ENCODE results near the gene MYCBP2. TPM values are rescaled to one million over a fixed set of nuclear protein-coding genes. Genes with fewer than 3 reads are reported as not detected.
A peak's percentile ranks its signal among the peaks of the same experiment; 100 is the strongest.

Gene MYCBP2
- total RNA-seq, 5 donors from 2014 or later (not counting 1 experiment from before 2014, with no cell fraction given) = 153 to 214 (median 176) TPM

DNA sequence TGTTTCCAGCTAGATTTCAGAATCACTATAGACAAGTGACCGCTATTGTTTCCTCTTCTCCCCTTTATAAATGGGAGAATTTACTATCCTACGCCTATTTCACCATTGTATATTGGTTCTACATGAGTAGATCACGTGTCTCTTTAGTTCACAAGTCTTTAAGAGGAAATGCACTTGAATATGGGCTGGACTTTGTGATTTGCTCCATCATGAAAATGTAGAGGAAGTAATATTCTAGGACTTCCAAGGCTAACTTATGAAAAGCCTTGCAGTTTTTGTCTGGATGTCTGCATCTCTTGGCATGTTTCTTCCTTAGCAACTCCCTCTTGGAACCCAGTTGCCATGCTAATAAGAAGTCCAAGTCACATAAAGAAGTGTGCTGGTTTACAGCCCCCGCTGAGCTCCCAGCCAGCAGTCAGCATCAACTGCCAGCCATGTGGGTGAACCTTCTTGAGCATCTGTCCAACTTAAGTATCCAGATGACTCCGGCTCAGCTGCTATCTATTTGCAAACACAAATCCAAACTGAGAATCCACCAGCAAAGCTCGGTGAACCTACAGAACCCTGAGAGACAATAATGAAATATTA is 295.1 kb downstream of the MYCBP2 start:
- no peak overlapping the region for H3K4me3 ChIP-seq (ENCODE audit: control insufficient read depth in 1 of 2, extremely low read depth in 1 of 2, low read length in 1 of 2)
- H3K4me1 ChIP-seq (ENCODE audit: control insufficient read depth in 1 of 2, extremely low read depth in 1 of 2, insufficient read depth in 2 of 2, low read length in 2 of 2) = peaks cover 0 to 3% of the 10 kb centered on the region in 2 experiments
- no peaks in the 10 kb centered on the region for H3K27me3 ChIP-seq (replicated peaks in 1 of 2; ENCODE audit: control insufficient read depth in 2 of 2, extremely low read depth in 1 of 2, insufficient read depth in 2 of 2, low read length in 1 of 2)
- Mint-ChIP-seq H3K9me3 (no peaks in the 10 kb centered on the region), H3K4me3 (no peak overlapping the region), H3K27me3 (no peaks in the 10 kb centered on the region), H3K36me3 (no peaks in the 10 kb centered on the region), H3K4me1 (peaks cover 14 to 15% (median 14%) of the 10 kb centered on the region in 3 donors), H3K27ac (no peak overlapping the region)
- no peaks in the 10 kb centered on the region for H3K9me3 ChIP-seq
- DNase-seq = no peak
- no peak for ATAC-seq (replicated peaks in 1 of 4)
- ChIA-PET POLR2A (no interaction called here), CTCF (interaction anchor here in 1 of 2 donors (0.6 kb wide), 1 partner anchor 562 kb away, joined by 5 read pairs; no protein-coding TSS in a partner anchor)
- H3K36me3 ChIP-seq (ENCODE audit: control insufficient read depth in 2 of 2, extremely low read depth in 1 of 2, insufficient read depth in 1 of 2, low read length in 1 of 2) = no peaks in the 10 kb centered on the region
- 94% methylated on average over 1 of the region's 6 CpGs for WGBS (ENCODE audit: insufficient coverage)
- no peak overlapping the region for H3K27ac ChIP-seq (ENCODE audit: low read length)

DNA sequence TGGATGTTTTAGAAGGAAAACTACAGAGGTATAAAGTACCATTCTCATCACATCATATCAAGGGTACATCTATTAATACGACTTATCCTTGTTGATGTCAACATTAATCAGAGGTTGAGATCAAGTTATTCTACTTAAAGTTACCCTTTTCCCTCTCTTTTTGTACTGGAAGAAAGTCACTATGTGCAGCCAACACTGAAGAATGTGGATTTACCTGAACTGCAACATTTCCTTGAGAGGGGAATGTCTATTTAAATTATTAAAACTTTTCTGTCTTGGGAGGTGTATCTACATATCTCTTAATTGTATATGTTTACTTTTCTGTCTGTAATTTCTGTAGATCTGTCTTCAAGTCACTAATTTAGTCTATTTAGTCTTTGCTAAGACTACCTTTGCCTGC is 297.5 kb downstream of the MYCBP2 start:
- DNase-seq = no peak
- Histone ChIP-seq H3K27ac (ENCODE audit: low read length) (no peak overlapping the region), H3K4me1 (ENCODE audit: control insufficient read depth in 1 of 2, extremely low read depth in 1 of 2, insufficient read depth in 2 of 2, low read length in 2 of 2) (peaks cover 9 to 11% of the 10 kb centered on the region in 2 experiments), H3K9me3 (no peaks in the 10 kb centered on the region), H3K4me3 (ENCODE audit: control insufficient read depth in 1 of 2, extremely low read depth in 1 of 2, low read length in 1 of 2) (no peak overlapping the region), H3K36me3 (ENCODE audit: control insufficient read depth in 2 of 2, extremely low read depth in 1 of 2, insufficient read depth in 1 of 2, low read length in 1 of 2) (no peaks in the 10 kb centered on the region), H3K27me3 (replicated peaks in 1 of 2; ENCODE audit: control insufficient read depth in 2 of 2, extremely low read depth in 1 of 2, insufficient read depth in 2 of 2, low read length in 1 of 2) (no peaks in the 10 kb centered on the region)
- no peak for ATAC-seq (replicated peaks in 1 of 4)
- no CpG with 5 or more reads among the region's 1 CpG for WGBS (ENCODE audit: insufficient coverage)
- ChIA-PET POLR2A (no interaction called here), CTCF (no interaction called here)
- H3K27me3 Mint-ChIP-seq = no peaks in the 10 kb centered on the region
- no peaks in the 10 kb centered on the region for H3K9me3 Mint-ChIP-seq
- H3K36me3 Mint-ChIP-seq = peaks cover 3% of the 10 kb centered on the region
- H3K4me1 Mint-ChIP-seq = peaks cover 27 to 34% (median 31%) of the 10 kb centered on the region in 3 donors
- no peak overlapping the region for H3K27ac Mint-ChIP-seq
- H3K4me3 Mint-ChIP-seq = no peak overlapping the region

DNA sequence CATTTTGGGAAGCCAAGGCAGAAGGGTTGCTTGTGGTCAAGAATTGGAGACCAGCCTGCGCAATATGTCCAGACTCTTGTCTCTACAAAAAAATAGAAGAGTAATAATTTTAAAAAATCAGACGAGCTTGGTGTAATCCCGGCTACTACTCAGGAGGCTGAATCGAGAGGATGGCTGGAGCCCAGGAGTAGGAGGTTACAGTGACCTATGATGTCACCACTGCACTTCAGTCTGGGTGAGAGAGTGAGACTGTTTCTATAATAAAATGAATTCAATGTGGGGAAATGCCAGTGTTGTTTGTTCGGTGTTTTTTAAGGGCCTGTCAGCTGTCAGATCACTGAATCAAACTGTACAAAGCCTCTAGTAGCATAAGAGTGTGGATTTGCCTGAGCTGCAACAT is 298.7 kb downstream of the MYCBP2 start:
- 88% methylated on average over 4 of the region's 5 CpGs for WGBS (ENCODE audit: insufficient coverage)
- no peak overlapping the region for H3K27ac ChIP-seq (ENCODE audit: low read length)
- peaks cover 40 to 46% (median 42%) of the 10 kb centered on the region in 3 donors for H3K4me1 Mint-ChIP-seq

DNA sequence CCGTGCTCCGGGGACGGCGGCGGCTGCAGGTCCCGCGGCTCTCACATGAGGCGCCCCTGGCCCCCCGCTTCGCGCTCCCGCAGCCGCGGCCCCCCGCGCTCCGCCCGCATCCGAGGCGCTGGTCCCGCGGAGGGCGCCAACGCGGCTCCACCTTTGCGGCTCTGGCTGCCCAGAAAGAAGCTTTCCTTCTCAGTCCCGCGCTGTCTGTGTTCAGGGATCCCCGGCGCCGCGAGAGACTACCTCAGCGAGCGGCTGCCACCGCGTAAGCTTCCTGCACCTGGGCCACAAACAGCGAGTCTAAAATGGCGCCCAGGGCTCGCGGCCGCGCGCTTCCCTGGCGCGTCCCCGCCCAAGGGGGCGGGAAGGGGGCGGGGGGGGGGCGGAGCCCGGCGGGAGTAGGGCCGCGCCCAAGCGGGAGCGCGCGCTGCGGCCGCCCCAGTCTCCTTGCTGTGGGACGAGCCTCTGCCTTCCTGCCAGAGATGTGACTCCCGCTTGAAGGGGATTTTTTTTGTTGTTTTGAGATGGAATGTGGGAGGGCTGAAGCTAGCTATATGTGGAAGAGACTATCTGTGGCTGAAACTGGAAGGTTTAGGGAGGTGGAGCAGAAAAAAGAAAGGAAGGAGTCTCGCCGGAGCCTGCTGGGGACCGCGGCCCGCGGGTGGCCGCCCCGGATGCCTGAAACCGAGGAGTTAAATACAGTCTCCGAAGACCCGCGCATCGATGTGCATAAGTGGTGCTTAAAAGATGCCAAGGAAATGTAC is 299.9 kb downstream of the MYCBP2 start, which contains the start of gene FBXL3:
Gene FBXL3 (minus strand): TSS at position 299 of the 761 bp plus-strand sequence. CDS start 5,299 bp downstream, outside the sequence.
- peaks cover 51 to 58% (median 54%) of the 10 kb centered on the region in 3 donors for H3K4me1 Mint-ChIP-seq
- peaks cover 0 to 4% of the 10 kb centered on the region in 2 donors for H3K36me3 ChIP-seq (ENCODE audit: control insufficient read depth in 2 of 2, extremely low read depth in 1 of 2, insufficient read depth in 1 of 2, low read length in 1 of 2)
- no peaks in the 10 kb centered on the region for H3K27me3 Mint-ChIP-seq
- H3K9me3 ChIP-seq = no peaks in the 10 kb centered on the region
- H3K27ac ChIP-seq (ENCODE audit: low read length) = peak within 1 kb of the TSS; percentile 87
- H3K9me3 Mint-ChIP-seq = no peaks in the 10 kb centered on the region
- peaks cover 8% of the 10 kb centered on the region for H3K36me3 Mint-ChIP-seq
- peaks cover 20 to 26% of the 10 kb centered on the region in 2 experiments for H3K4me1 ChIP-seq (ENCODE audit: control insufficient read depth in 1 of 2, extremely low read depth in 1 of 2, insufficient read depth in 2 of 2, low read length in 2 of 2)
- CTCF ChIA-PET = interaction anchor here in 1 of 2 donors (0.6 to 1.6 kb wide), 4 partner anchors 10 to 451 kb away, joined by 4 to 9 read pairs (median 6); no protein-coding TSS in a partner anchor
- peak within 1 kb of the TSS; percentile 59 to 80 for H3K4me3 ChIP-seq (ENCODE audit: control insufficient read depth in 1 of 2, extremely low read depth in 1 of 2, low read length in 1 of 2)
- POLR2A ChIA-PET = interaction anchor here (0.6 to 3.2 kb wide), 11 partner anchors 13 to 1486 kb away, joined by 3 to 48 read pairs (median 4); partner anchors contain the start of gene CLN5 (in 1 of the 2)
- DNase-seq (peak; percentile 72 to 91 (median 80)), ATAC-seq (replicated peaks in 1 of 4) (peak; percentile 71 to 78 (median 74))
- H3K27me3 ChIP-seq (replicated peaks in 1 of 2; ENCODE audit: control insufficient read depth in 2 of 2, extremely low read depth in 1 of 2, insufficient read depth in 2 of 2, low read length in 1 of 2) = no peaks in the 10 kb centered on the region
- under 1% methylated on average over 59 of the region's 74 CpGs for WGBS (ENCODE audit: insufficient coverage)
- peak within 1 kb of the TSS; percentile 95 to 98 for H3K27ac Mint-ChIP-seq
- H3K4me3 Mint-ChIP-seq = peak within 1 kb of the TSS; percentile 97 to 99 (median 97)

More for the DNA sequence above, 298.7 kb downstream of the MYCBP2 start:
- CTCF ChIA-PET = no interaction called here
- Histone ChIP-seq H3K4me1 (ENCODE audit: control insufficient read depth in 1 of 2, extremely low read depth in 1 of 2, insufficient read depth in 2 of 2, low read length in 2 of 2) (peaks cover 9 to 18% of the 10 kb centered on the region in 2 experiments), H3K27me3 (replicated peaks in 1 of 2; ENCODE audit: control insufficient read depth in 2 of 2, extremely low read depth in 1 of 2, insufficient read depth in 2 of 2, low read length in 1 of 2) (no peaks in the 10 kb centered on the region), H3K4me3 (ENCODE audit: control insufficient read depth in 1 of 2, extremely low read depth in 1 of 2, low read length in 1 of 2) (no peak overlapping the region), H3K9me3 (no peaks in the 10 kb centered on the region), H3K36me3 (ENCODE audit: control insufficient read depth in 2 of 2, extremely low read depth in 1 of 2, insufficient read depth in 1 of 2, low read length in 1 of 2) (no peaks in the 10 kb centered on the region)
- H3K27ac Mint-ChIP-seq = peak overlapping the region in 1 of 2 donors; percentile 37
- DNase-seq = no peak
- no peak for ATAC-seq (replicated peaks in 1 of 4)
- H3K9me3 Mint-ChIP-seq = no peaks in the 10 kb centered on the region
- H3K36me3 Mint-ChIP-seq = peaks cover 3% of the 10 kb centered on the region
- no peaks in the 10 kb centered on the region for H3K27me3 Mint-ChIP-seq
- peak overlapping the region; percentile 95 to 99 (median 97) for H3K4me3 Mint-ChIP-seq
- POLR2A ChIA-PET = interaction anchor here in 1 of 2 donors (0.5 kb wide), 1 partner anchor 10 kb away, joined by 3 read pairs; no protein-coding TSS in a partner anchor

DNA sequence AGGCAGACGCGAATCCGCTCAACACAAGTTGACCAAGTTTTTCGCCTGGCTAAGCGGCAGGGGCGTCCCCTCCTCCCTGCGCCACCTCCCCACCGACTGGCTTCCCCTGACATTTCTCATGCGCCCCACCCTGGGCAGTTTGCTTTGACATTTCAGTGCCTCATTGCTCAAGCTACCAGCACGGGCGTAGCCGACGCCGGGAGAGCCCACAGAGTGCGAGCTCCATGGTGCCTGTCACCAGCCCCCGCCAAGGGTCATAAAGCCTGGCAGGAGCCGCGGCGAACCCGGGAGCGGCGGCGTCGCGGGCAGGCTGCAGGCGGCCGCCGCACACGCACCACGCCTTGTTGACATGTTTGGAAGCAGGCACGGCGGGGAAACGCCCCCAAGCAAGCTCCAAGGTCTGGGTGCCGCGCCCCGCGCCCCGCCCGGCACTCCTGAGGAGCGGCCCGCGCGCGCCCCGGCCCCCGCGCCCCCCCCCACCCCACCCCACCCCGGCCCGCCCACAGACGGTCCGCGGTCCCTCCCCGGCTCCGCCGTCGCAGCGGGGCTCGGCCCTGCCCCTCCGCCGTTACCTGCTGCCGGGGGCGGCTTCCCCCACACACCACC is 300.5 kb downstream of the MYCBP2 start:
- Mint-ChIP-seq H3K4me1 (peaks cover 58 to 63% (median 61%) of the 10 kb centered on the region in 3 donors), H3K4me3 (peak overlapping the region; percentile 97 to 99 (median 97)), H3K27ac (peak overlapping the region; percentile 90 to 95), H3K27me3 (no peaks in the 10 kb centered on the region), H3K36me3 (peaks cover 11% of the 10 kb centered on the region), H3K9me3 (no peaks in the 10 kb centered on the region)
- ATAC-seq (replicated peaks in 1 of 4) (peak; percentile 70 to 74 (median 71)), DNase-seq (peak; percentile 53 to 82 (median 73))
- Histone ChIP-seq H3K27ac (ENCODE audit: low read length) (peak overlapping the region; percentile 87), H3K4me1 (ENCODE audit: control insufficient read depth in 1 of 2, extremely low read depth in 1 of 2, insufficient read depth in 2 of 2, low read length in 2 of 2) (peaks cover 20 to 32% of the 10 kb centered on the region in 2 experiments), H3K36me3 (ENCODE audit: control insufficient read depth in 2 of 2, extremely low read depth in 1 of 2, insufficient read depth in 1 of 2, low read length in 1 of 2) (peaks cover 0 to 7% of the 10 kb centered on the region in 2 donors), H3K27me3 (replicated peaks in 1 of 2; ENCODE audit: control insufficient read depth in 2 of 2, extremely low read depth in 1 of 2, insufficient read depth in 2 of 2, low read length in 1 of 2) (no peaks in the 10 kb centered on the region), H3K9me3 (no peaks in the 10 kb centered on the region), H3K4me3 (ENCODE audit: control insufficient read depth in 1 of 2, extremely low read depth in 1 of 2, low read length in 1 of 2) (peak overlapping the region; percentile 59 to 80)
- ChIA-PET CTCF (interaction anchor here (0.6 to 1.6 kb wide), 6 partner anchors 10 to 452 kb away, joined by 4 to 9 read pairs (median 6); no protein-coding TSS in a partner anchor), POLR2A (interaction anchor here (0.6 to 3.2 kb wide), 12 partner anchors 10 to 1485 kb away, joined by 3 to 48 read pairs (median 4); partner anchors contain the start of gene CLN5 (in 1 of the 2))
- 0% methylated on average over 33 of the region's 62 CpGs for WGBS (ENCODE audit: insufficient coverage)

DNA sequence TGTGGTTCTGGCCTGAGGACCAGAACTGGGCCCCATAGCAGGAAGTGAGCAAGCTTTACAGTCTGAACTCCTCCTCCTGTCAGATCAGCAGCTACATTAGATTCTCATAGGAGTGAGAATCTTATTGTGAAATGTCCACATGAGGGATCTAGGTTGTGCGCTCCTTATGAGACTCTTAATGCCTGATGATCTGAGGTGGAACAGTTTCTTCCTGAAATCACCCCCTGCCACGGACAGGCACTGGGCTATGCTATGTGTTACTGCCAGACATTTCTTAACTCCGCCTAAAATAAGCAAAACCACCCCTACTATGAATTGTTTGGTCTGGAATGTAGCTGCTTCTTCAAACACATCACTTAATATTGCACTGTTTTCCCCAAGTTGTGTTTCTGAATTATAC is 304.6 kb downstream of the MYCBP2 start:
- CTCF ChIA-PET = interaction anchor here in 1 of 2 donors (1.0 kb wide), 1 partner anchor 8 kb away, joined by 4 read pairs; no protein-coding TSS in a partner anchor
- DNase-seq (no peak), ATAC-seq (replicated peaks in 1 of 4) (no peak)
- peaks cover 24% of the 10 kb centered on the region for H3K36me3 Mint-ChIP-seq
- H3K27me3 Mint-ChIP-seq = no peaks in the 10 kb centered on the region
- WGBS (ENCODE audit: insufficient coverage) = no CpG with 5 or more reads among the region's 3 CpGs
- no peak overlapping the region for H3K4me3 ChIP-seq (ENCODE audit: control insufficient read depth in 1 of 2, extremely low read depth in 1 of 2, low read length in 1 of 2)
- H3K36me3 ChIP-seq (ENCODE audit: control insufficient read depth in 2 of 2, extremely low read depth in 1 of 2, insufficient read depth in 1 of 2, low read length in 1 of 2) = peaks cover 0 to 24% of the 10 kb centered on the region in 2 donors
- no peaks in the 10 kb centered on the region for H3K27me3 ChIP-seq (replicated peaks in 1 of 2; ENCODE audit: control insufficient read depth in 2 of 2, extremely low read depth in 1 of 2, insufficient read depth in 2 of 2, low read length in 1 of 2)
- H3K4me1 ChIP-seq (ENCODE audit: control insufficient read depth in 1 of 2, extremely low read depth in 1 of 2, insufficient read depth in 2 of 2, low read length in 2 of 2) = peaks cover 17 to 35% of the 10 kb centered on the region in 2 experiments
- H3K4me3 Mint-ChIP-seq = peak overlapping the region in 1 of 3 donors; percentile 99
- peaks cover 74 to 79% (median 78%) of the 10 kb centered on the region in 3 donors for H3K4me1 Mint-ChIP-seq
- POLR2A ChIA-PET = no interaction called here
- H3K9me3 Mint-ChIP-seq = no peaks in the 10 kb centered on the region
- H3K9me3 ChIP-seq = no peaks in the 10 kb centered on the region
- H3K27ac Mint-ChIP-seq = no peak overlapping the region
- H3K27ac ChIP-seq (ENCODE audit: low read length) = no peak overlapping the region
